Colonic mucosa (tissue), 4 donors: Measurements from ENCODE around the gene CDYL. TPM values are rescaled to one million over a fixed set of nuclear protein-coding genes. Genes with fewer than 3 reads are reported as not detected.
"Not testable (repeated sequence)": the region's sequence is repeated elsewhere in the genome, so short reads cannot be mapped to it uniquely, and the experiment has no call there.

ENCODE experiments used
- DNase-seq: peaks from one replicate; pipeline ENCODE4 v3.0.0-alpha.2; 2020
- H3K27ac ChIP-seq: fragments of 200-600 bp; one replicate; pipeline ENCODE4 v1.8.0; 2021
- H3K27me3 ChIP-seq: fragments of 200-600 bp; one replicate; pipeline ENCODE4 v1.8.0; 2021
- H3K36me3 ChIP-seq: fragments of 200-600 bp; one replicate; pipeline ENCODE4 v1.8.0; 2021
- H3K4me1 ChIP-seq: fragments of 200-600 bp; one replicate; pipeline ENCODE4 v1.8.0; 2021; ENCODE audit warnings: mild to moderate bottlenecking
- H3K4me3 ChIP-seq: fragments of 200-600 bp; one replicate; pipeline ENCODE4 v1.8.0; 2021
- H3K9ac ChIP-seq, 2 donors: one replicate each; pipeline ENCODE4 v1.7.0; 2013; ENCODE audit warnings: control low read depth in 2 of 2, low read depth in 2 of 2, low read length in 2 of 2
- H3K9me3 ChIP-seq: fragments of 200-600 bp; one replicate; pipeline ENCODE4 v1.8.0; 2021
- intact Hi-C: fragments of 100-400 bp; cut with DNase I; formaldehyde crosslinking; loops from one replicate; pipeline ENCODE4 v1.14.1; 2022
- total RNA-seq, 2 donors: library from RNA; stranded (reverse); fragmentation: NEBNext Ultra II Directional in 1 of 2; extraction: Animal tissue kit (Norgen Biotek cat#: 25700) in 1 of 2; gene quantifications; one replicate each; pipeline ENCODE4 v1.2.1, GENCODE V29; 2021
- TF ChIP-seq, protein P1 (sequence below): fragments of 200-600 bp; IDR thresholded peaks from one replicate; pipeline ENCODE4 v1.8.0; 2022; ENCODE audit warnings: antibody characterized with exemption, mild to moderate bottlenecking
- donor health status: healthy.
- donor health status: DM: no; HTN: no; CAD: no.
- donor health status: DM: no; HTN: no; CAD: no.

Gene CDYL
- total RNA-seq, 2 donors from 2014 or later: 44.3 to 48.6 TPM

DNA sequence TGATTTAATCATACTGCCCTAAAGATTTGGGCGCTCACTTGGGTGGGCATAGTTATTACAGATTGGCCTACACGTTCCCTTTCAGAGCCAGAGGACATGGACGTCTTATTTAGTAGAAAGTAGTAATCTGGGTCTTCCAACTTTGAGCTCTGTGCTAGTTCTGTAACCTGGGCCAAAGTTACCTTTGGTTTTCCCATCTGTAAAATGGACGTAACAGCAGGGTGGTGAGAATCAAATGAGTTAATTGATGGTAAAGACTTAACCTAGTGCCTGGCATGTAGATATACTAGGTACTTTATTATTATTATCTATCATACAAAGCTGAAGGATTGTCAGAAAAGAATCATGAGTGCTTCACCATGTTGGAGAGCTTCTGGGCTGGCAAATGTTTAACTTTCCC is 74.8 kb downstream of the CDYL start:
- Histone ChIP-seq H3K36me3 (no peaks in the 10 kb centered on the region), H3K9me3 (no peaks in the 10 kb centered on the region), H3K9ac (no peak overlapping the region), H3K4me1 (peaks cover 5% of the 10 kb centered on the region), H3K4me3 (no peak overlapping the region), H3K27me3 (no peaks in the 10 kb centered on the region), H3K27ac (no peak overlapping the region)
- intact Hi-C loops: no loop called here
- TF ChIP-seq, protein P1, sequence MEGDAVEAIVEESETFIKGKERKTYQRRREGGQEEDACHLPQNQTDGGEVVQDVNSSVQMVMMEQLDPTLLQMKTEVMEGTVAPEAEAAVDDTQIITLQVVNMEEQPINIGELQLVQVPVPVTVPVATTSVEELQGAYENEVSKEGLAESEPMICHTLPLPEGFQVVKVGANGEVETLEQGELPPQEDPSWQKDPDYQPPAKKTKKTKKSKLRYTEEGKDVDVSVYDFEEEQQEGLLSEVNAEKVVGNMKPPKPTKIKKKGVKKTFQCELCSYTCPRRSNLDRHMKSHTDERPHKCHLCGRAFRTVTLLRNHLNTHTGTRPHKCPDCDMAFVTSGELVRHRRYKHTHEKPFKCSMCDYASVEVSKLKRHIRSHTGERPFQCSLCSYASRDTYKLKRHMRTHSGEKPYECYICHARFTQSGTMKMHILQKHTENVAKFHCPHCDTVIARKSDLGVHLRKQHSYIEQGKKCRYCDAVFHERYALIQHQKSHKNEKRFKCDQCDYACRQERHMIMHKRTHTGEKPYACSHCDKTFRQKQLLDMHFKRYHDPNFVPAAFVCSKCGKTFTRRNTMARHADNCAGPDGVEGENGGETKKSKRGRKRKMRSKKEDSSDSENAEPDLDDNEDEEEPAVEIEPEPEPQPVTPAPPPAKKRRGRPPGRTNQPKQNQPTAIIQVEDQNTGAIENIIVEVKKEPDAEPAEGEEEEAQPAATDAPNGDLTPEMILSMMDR: no peak
- DNase-seq: no peak

DNA sequence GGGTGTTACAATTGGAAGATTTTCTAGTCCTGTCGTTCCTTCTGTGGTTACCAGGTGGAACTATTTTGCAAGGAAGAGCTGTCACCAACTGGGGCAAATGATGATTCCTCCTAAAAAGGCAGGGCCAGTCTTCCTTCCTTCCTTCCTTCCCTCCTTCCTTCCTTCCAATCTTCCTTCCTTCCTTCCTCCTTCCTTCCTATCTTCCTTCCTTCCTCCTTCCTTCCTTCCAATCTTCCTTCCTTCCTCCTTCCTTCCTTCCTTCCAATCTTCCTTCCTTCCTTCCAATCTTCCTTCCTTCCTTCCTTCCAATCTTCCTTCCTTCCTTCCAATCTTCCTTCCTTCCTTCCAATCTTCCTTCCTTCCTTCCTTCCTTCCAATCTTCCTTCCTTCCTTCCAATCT is 76.0 kb downstream of the CDYL start:
- peak overlapping the region in 1 of 2 donors; percentile 13 for H3K9ac ChIP-seq
- H3K9me3 ChIP-seq, H3K36me3 ChIP-seq, H3K27me3 ChIP-seq, H3K4me1 ChIP-seq, H3K27ac ChIP-seq, intact Hi-C loops, H3K4me3 ChIP-seq, DNase-seq: not testable (repeated sequence)

DNA sequence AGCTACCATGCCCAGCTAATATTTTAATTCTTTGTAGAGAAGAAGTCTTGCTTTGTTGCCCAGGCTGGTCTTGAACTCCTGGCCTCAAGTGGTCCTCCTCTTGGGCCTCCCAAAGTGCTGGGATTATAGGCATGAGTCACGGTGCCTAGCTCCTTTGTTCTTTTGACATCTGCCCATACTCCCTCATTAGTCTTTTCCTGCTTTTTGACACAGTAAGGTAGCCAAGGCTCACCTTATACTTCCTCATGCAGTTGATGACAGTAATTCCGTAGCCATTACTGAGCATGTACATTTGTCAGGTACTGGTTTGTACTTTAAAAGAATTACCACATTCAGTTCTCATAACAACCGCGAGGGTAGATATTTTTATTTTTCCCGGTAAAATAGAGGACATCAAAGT is 76.7 kb downstream of the CDYL start:
- Histone ChIP-seq H3K36me3 (no peaks in the 10 kb centered on the region), H3K4me1 (peaks cover 5% of the 10 kb centered on the region), H3K4me3 (no peak overlapping the region), H3K9me3 (no peaks in the 10 kb centered on the region), H3K27me3 (no peaks in the 10 kb centered on the region), H3K27ac (no peak overlapping the region), H3K9ac (no peak overlapping the region)
- no peak for DNase-seq
- intact Hi-C loops: no loop called here
- TF ChIP-seq, protein P1: no peak

DNA sequence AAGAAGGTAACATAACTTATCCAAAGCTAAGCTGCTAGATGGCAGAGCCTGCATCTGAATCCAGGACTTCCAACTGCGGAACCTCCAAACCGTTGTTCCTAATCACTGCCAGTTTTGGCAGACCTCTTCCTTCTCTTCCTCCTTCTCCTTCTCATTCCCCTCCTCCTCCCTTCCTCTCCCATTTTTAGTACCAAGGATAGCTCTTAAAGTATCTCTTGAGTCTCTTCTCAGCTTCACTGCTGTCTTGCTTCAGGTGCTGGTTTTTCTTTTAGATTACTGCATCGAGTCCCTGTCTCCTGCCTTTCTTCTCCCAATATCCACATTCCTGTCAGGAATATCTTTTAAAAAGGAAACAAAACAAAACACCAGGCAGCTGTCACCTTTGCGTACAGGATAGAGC is 77.1 kb downstream of the CDYL start:
- no peaks in the 10 kb centered on the region for H3K27me3 ChIP-seq
- TF ChIP-seq, protein P1: no peak
- no peak overlapping the region for H3K9ac ChIP-seq
- H3K4me3 ChIP-seq: no peak overlapping the region
- no peak for DNase-seq
- H3K36me3 ChIP-seq: no peaks in the 10 kb centered on the region
- H3K4me1 ChIP-seq: peaks cover 5% of the 10 kb centered on the region
- no peak overlapping the region for H3K27ac ChIP-seq
- intact Hi-C loops: no loop called here
- H3K9me3 ChIP-seq: no peaks in the 10 kb centered on the region

DNA sequence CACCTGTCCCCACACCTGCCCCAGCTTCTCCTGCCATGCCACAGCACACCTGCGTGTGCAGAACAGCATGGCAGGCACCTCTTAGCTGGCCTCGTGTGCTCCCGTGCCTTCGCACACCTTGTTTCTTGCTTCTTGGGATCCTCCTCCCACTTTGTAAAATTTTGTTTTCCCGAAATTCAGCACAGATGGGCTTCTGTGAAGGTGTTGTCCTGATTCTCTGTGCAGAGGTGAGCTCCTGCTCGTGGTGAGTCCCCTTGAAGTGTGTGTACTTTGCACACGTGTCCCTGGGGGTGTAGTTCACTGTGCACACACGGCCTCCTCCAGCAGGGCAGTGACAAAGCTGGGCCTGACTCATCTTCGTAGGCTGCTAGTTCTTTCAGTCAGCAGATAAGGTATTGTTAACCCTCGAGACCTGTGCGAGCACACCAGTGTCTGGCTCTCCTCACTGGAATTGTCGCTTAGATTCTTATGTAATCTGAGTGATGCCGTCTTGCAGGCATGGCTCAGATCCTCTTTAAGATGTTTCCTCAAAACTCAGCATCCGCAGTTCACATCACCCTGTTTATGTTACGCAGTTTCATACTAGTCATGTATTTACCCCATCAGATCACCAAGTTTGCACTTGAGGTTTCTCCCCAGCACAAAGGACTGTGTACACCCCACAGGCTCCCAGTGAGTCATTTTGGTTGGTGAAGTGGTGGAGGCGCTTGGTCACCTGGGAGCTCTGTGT is 77.7 kb downstream of the CDYL start:
- Histone ChIP-seq H3K36me3 (no peaks in the 10 kb centered on the region), H3K9me3 (no peaks in the 10 kb centered on the region), H3K4me3 (no peak overlapping the region), H3K4me1 (no peaks in the 10 kb centered on the region), H3K27ac (no peak overlapping the region), H3K27me3 (no peaks in the 10 kb centered on the region), H3K9ac (no peak overlapping the region)
- intact Hi-C loops: no loop called here
- TF ChIP-seq, protein P1: no peak
- no peak for DNase-seq

DNA sequence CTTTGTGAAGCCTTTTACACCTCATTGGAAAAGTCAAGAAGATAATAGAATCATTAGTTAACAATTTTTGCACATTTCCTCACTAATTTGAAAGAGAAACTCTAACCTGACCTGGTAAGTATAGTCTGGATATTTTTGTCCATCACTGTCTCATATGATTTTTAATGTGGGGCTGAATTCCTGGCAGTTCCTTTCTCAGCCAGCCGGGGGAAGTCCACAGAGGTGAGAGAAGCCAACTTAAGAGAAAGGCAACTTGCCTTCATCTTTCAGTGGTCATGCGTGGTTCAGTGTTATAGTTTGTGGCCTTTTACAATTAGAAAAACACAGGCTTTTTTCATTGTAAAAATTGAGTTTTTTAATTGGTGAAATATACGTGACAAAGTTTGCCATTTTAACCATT is 80.6 kb downstream of the CDYL start:
- Histone ChIP-seq H3K36me3 (no peaks in the 10 kb centered on the region), H3K4me3 (no peak overlapping the region), H3K9me3 (no peaks in the 10 kb centered on the region), H3K27me3 (no peaks in the 10 kb centered on the region), H3K9ac (no peak overlapping the region), H3K27ac (no peak overlapping the region), H3K4me1 (no peaks in the 10 kb centered on the region)
- TF ChIP-seq, protein P1: no peak
- intact Hi-C loops: no loop called here
- DNase-seq: no peak
